HG03442 (cell line): ENCODE results near the gene SH3RF3.
"Not testable (repeated sequence)": the region's sequence is repeated elsewhere in the genome, so short reads cannot be mapped to it uniquely, and the experiment has no call there.

Source experiments
- ATAC-seq: cut with Tn5 transposase; IDR thresholded peaks from one replicate; pipeline ENCODE4 v1.9.1; 2021; ENCODE audit warnings: mild to moderate bottlenecking, moderate library complexity; ENCODE audit not compliant: unreplicated experiment

The SH3RF3 gene

DNA sequence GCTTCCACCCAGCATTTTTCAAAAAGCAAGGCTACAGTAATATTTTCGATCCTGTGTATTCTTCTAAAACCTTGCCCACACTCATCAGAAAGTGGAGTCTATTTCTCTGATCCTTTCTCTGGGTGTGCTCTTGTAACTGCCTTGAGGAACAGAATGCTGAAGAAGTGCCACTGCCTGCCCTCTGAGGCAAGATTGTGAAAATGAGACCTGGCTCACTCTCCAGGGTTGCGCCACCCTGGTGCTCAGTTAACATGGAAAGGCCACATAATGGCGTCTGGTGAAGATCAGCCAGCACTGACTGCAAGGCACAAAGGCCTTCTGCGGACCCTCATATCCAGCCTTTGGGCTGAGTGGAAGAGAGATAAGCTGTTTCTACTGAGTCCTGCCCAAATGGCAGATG lies 11.2 kb upstream of the SH3RF3 start:
- no peak for ATAC-seq

DNA sequence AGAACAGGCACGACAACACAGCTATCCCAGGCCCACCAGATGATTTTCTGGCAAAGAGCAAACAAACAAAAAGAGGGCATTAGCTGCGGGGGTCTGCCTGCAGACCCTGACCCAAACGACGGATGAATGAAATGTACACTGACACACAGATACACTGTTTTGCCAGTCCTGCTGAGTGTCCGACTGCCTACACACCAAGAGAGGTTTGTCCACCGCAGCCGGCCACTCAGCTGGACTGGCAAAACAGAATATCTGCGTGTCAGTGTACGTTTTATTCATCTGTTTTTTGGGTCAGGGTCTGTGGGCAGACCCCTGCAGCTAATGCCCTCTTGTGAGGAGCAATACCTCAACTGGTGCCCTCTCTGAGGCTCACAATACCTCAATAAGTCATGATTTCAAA lies 10.7 kb upstream of the SH3RF3 start:
- ATAC-seq = no peak

- ATAC-seq = no peak
Observed at GRCh38 chr2:109120166-109120565, 8.8 kb upstream of the SH3RF3 start.

- not testable (repeated sequence) for ATAC-seq
Observed at GRCh38 chr2:109120686-109121085, 8.3 kb upstream of the SH3RF3 start.

DNA sequence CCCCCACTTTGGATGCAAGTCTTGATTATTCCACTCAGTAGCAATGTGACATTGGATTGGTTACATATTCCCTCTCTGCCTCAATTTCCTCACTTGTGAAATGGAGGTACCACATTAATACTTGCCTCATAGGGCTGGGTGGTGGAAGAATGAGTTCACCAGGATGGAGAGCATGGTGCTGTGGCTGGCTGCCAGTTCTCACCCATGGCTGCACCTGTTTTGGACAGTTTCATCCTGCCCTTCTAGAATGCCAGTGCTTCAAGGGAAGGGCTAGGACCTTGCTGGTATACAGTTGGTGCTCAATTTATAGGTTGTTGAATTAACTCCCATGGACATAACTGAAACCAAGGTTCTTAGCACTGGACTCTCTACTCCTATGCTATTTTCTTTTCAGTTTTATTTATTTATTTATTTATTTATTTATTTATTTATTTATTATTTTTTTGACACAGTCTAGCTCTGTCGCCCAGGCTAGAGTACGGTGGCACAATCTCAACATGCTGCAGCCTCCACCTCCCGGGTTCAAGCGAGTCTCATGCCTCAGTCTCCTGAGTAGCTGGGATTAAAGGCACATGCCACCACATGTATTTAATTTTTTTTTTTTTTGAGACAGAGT lies 5.3 kb upstream of the SH3RF3 start:
- no peak for ATAC-seq

DNA sequence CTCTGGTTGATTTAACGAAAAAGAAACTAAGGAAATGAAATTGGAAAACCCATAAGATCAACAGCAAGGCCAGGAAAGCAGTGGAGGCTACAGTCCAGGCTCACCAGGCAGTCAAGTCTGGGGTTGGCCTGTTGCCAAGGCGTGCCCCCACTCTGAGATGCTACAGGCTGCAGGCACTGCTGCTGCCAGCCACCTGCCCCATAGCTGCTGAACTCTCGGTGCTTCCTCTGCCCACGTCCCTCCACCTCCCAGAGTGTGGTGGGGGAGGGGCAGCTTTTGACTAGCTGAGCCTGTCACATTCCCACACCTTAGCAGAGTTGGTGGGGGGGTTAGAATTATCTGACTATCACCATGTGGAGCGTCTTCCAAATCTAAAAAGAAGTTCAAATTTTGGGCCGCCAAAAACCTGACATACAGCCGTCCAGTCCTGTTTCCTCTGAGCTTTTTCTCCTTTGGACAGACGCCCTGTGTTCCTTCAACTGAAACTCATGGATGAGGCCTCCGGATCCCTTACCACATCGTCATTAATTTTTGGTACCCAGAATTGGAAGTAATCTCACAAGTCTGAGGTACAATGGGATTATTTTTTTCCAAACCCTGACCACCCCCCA lies 3.9 kb upstream of the SH3RF3 start:
- no peak for ATAC-seq

DNA sequence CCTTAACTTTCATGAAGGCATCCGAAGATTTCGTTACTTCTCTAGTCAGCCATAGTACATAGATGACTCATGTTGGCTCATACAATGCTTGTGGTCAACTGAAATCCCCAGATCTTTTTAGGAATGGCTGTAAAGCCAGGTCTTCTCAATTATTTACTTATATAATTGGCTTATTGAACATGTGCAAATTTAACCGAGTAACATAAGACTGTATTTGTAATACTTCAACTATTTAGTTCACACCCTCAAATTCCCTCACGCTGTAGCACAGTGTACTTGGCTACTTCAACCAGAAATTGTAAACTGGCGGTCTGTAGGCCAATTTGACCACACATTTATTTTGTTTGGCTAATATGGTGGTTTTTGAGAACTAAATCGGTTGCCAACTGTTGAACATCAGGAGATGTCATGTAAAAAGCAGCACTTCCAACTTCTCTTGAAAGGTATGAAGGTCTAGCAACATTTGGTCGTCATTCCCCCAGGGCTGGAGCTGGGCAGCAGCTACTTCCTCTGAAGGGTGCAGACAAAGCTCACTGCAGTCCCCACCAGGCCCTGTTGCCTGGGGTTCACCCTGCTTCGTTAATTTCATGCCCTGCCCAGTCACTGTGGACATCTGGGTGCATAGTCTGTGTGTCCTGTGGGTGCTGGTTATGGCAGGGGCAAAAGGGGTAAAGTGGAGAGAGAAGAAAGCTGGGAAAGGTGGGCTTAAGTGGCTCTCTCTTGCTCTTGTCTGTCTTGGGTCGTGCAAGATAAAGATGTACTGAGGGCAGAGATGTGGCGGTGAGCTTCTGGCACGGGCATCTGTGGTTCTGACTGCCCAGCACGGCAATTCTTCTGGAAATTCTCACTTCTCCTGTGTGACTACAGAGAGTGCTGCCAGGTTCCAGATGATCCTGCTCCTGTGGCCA lies 3.2 kb upstream of the SH3RF3 start:
- ATAC-seq = no peak

DNA sequence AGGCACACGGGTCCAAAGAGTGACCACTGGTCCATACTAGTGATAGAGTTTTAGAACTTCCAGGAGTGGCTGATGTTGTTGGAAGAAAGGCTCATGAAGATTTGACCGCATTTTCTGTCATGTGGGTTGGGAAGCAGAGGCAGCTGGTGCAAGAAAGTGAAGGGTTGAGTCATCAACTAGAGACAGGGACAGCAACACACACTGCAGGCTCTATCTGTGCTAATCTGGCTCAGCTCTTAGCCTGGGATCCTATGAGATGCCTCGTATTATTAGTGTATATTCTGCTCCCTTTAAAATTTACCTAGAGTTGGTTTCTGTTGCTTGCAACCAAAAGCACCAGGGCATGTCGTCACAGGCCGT lies 2.5 kb upstream of the SH3RF3 start:
- no peak for ATAC-seq

DNA sequence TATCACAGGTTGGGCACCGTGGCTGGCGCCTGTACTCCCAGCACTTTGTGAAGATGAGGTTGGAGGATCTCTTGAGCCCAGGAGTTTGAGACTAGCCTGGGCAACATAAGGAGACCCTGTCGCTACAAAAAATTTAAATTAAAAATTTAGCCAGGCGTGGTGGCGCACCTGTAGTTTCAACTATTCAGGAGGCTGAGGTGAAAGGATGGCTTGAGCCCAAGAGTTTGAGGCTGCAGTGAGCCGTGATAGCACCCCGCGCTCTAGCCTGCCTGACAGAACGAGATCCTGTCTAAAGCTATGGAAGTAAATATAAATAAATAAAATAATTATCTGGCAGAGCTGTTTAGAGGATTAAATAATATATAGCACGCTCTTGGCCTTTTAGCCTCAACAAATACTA lies 1.4 kb upstream of the SH3RF3 start:
- no peak for ATAC-seq

DNA sequence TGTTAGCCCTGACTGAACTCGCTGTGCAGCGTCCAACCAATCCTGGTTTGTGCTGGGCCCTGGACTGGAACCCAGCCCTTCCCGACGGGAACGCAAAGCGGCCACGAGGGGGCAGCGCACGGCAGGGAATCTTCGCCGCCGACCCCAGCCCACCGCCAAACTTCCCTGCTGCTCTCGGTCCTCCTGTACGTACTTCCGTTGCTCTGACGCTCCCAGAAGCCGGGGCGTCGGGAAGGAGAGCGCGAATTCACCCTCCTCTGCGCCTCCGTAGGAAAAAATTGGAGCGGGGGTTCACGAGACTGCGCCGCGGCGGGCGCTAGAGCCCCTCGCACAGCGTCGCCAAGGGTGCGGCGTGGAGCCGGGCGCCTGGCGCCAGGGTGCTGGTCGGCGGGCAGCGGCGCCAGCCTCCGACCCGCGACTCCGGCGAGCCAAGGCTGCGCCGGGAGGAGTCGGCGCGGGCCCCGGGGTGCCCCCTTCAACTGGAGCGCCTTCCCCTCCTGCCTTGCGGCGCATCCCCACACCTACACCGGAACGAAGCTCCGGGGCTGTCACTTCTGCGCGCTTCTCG lies 873 bp upstream of the SH3RF3 start:
- no peak for ATAC-seq

DNA sequence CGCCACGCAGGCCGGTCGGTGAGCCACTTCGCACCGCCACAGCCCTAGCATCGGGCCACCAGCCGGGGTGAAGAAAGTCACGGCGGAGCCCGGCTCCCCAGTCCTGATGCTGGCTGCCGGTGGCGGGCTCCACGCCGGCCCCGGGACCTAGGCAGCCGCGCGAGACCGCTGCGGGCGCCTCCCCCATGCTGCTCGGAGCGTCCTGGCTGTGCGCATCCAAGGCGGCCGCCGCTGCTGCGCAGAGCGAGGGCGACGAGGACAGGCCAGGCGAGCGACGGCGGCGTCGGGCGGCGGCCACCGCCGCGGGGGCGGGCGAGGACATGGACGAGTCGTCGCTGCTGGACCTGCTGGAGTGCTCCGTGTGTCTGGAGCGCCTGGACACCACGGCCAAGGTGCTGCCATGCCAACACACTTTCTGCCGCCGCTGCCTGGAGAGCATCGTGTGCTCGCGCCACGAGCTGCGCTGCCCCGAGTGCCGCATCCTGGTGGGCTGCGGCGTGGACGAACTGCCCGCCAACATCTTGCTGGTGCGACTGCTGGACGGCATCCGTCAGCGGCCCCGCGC lies 433 bp downstream of the SH3RF3 start:
- no peak for ATAC-seq

GRCh38 chr2:109129921-109130722 lies 1.1 kb downstream of the SH3RF3 start:
- no peak for ATAC-seq

- no peak for ATAC-seq
Observed at GRCh38 chr2:109130723-109130995, 1.7 kb downstream of the SH3RF3 start.

DNA sequence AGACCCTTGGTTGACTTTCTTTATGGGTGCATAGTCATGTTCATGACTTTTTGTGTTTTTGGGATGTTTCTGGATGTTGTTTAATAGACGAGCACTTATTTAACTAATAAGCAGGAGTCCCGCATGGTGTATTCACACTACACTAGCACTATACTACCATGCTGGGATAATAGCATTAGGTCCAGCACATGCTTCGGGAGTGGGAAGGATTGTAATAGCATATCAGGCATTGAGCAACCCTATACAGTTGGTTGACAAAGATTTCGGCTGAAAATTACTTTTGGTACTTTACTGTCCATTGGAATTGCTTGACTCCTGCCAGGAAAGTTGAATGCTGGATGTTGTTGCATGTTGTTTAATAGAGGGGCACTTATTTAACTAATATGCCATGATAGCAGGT lies 2.8 kb downstream of the SH3RF3 start:
- ATAC-seq = no peak

GRCh38 chr2:109132626-109133025 lies 3.6 kb downstream of the SH3RF3 start:
- no peak for ATAC-seq

DNA sequence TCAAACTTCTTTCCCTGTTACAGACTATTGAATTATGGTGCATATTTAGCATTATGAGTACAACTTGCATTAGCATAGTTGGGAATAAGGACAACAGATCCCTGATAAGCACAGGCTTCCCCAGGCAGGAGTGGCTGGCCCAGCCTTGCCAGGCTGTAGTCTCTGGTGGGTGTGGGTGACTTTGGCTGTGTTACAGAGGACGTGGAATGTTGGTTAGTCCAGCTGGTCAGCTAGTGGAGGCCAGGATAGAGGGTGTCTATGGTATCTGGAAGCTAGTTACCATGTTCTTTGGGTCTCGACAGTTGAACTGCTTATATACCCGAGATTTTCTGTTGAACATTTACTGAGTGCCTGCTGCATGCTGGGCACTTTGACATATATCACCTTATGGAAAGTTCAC lies 4.7 kb downstream of the SH3RF3 start:
- ATAC-seq = no peak

DNA sequence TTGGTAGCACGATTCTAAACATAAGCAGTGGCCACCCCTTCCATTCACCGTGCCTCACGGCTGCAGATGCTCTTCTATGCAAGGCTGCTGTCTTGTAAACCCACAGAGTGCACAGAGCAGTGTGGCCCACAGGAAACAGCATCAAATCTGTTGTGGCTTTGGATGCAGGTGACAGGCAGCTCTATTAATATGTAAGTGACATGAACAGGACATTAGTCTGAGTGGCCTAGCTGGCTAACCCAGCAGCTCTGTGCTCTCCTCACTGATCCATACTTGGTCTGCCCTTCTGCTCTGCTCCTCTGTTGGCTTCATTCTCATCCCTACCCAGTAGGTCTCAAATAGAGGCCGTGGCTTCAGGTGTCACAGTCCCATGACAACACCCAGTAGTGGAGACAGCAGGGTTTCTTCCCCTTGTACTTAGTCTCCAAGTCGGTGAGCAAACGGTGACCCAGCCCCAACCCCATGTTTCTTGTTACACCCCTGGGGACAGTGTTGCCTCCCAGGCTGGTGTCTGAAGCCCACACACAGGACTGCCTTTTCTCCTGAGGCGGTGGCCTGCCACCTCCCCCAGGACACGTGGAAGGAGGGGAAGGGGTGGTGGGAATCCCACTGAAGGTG lies 5.8 kb downstream of the SH3RF3 start:
- ATAC-seq = no peak

DNA sequence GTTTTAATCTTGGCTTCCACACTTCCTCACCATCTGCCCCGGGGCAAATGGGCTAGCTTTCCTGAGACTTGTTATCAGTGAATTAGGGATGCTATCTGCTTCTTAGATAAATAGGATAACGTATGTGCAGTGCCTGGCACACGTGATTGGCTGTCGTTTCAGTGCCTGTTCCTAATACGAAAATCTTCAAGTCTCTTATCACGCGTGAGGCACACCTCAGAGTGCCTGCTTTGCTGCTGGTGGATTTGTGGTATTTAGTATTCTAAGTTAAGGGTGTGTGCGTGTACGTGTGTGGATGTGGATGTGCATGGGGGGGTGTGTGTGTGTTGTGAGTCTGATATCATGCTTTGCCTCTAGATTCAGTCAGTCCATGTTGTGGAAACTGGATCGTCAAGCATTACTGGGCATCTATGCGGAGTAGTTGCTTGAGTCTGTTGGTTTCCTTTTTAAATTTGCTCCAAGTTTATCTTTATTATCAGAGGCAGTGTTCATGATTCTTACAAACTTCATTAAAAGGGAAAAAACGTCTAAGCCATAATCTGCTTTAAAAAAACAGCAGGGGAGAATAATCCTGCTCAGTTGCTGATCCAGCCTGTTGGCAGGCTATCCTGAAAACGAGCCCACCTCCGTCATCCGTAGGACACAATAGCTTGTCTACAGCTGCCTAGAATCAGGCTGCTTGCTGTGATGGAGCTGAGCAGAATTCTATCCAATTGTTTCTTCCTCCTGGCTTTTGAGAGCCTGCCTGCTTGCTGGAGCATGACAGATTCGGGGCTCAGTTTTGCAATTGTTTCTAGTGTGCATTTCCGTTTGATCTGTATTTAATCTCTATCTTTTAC lies 6.6 kb downstream of the SH3RF3 start:
- no peak for ATAC-seq

DNA sequence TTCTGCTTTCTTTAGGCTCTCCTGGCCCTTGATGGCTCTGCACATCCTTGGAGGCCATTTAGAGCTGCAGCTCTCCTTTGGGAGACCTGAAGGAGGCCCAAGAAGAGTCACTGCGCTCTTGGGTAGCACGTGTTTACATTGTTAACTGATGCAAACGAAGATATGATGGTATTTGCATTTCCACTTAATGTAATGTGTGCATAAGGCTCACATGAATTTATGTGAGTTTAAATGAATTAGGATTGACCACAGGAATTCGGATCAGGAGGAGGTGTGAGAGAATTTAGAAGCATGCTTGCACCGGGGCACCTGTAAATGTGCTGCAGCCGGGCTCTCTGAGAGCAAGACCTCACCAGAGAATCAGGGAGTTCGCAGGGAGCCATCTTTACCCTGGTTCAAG lies 7.5 kb downstream of the SH3RF3 start:
- ATAC-seq = no peak

DNA sequence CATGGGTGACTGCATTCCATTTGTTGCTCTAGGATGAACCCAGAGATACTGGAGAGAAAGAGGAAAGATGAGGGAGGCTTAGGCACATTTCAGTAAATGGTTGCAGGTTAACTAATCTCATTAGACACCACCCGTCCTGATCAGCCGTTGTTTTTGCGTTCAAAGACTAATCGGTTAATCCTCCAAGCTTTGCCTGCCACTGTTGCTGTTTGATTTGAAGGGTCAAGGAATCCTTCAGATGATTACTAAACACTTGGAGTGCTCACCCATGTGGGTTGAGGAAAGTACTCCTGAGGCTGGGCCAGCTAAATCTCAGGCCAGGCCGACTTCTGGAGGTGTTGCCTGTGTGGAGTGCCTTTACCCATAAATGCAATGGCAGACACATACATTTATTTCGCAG lies 8.6 kb downstream of the SH3RF3 start:
- ATAC-seq = no peak
